ENCODE results near the gene DIP2B.
"Not testable (repeated sequence)": the region's sequence is repeated elsewhere in the genome, so short reads cannot be mapped to it uniquely, and the experiment has no call there.

Gene DIP2B

DNA sequence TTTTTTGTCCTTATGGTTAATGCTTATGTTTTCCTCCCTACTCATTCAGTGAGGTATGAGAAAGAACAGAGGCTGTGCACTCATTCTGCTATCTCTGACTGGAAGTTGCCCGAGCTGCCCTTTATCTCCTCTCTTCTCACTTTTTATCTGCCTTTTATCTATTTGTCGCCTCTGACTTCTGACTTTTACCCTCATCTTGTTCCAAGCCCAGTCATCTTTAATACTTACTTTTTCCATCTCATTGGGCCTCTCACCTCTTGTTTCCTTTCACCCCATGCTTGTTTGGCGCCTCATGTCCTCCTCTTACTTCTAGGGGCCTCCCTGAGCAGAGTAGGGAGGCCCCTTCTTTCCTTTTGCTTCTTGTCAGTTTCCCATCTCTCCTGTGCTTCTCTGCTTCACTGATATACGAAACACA is 50.7 kb downstream of the DIP2B start:
- DNase-seq = no peak

GRCh38 chr12:50556273-50556672 is 51.5 kb downstream of the DIP2B start:
- no peak for DNase-seq

- DNase-seq = not testable (repeated sequence)
Observed at GRCh38 chr12:50556796-50557195, 52.0 kb downstream of the DIP2B start.

DNA sequence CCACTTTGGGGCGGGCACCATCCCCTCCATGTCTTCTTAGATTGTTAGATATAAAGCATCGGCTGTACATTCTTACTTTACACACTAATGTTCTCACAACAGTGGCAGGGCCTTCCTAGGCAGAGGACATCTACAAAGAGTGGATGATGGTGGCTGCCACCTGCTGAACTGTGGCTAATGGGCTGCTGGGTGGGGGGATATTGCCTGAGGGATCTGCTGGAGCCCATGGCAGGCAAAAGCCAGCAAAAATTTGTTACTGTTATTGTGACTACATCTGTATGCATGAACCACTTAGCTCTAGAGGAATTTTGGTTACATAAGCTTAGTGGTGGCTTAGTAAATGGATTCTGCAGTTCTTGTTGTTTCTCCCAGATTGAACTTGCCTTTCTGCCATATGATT is 52.6 kb downstream of the DIP2B start:
- no peak for DNase-seq

DNA sequence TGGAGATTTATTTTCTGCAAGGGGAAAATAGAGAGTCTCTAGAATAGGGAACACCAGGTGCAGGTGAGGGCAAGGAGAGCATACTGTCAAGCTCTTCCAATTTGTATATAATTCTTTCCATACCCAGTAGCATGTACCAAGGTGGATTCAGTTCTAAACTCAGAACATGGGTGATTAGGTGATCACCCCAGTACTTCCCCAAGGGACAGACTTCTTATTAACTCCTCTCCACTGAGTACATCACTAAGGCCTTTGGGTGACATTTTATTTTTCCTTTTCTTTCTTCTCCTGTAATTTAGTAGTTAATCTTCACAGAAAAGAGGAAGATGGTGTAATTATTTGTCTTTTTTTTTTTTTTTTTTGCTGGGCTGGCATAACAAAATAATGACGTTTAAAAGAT is 54.2 kb downstream of the DIP2B start:
- DNase-seq = no peak

DNA sequence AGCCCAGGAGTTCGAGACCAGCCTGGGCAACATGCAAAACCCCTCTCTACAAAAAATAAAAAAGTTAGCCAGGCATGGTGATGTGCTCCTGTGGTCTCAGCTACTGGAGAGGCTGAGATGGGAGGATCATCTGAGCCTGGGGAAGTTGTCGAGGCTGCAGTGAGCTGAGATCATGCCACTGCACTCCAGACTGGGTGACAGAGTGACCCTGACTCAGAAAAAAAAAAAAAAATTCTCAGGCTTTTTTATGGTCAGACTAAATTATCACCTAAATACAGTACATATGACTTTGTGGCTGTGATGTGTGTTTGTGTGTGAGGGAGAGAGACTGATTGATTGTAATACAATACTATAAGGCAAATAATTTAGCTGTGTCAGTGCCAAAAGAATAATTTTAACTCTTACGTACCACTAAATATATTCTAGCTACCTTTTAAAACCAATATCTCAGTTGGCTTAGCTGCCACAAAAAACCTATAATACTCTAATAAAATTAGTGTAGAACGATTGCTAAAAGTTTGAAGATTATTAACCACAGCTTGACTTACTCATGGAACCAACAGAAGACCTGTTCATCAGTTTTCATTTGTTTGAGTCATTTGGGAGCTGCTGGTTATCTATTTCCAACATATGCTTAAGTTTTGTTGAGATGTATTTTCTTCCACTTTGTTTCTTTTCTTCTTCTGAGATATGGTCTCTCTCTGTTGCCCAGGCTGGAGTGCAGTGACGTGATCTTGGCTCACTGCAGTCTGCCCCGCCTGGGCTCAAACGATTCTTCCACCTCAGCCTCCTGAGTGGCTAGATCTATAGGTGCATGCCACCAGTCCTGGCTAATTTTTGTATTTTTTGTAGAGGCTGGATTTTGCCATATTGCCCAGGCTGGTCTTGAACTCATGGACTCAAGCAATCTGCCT is 58.0 kb downstream of the DIP2B start:
- DNase-seq = no peak

DNA sequence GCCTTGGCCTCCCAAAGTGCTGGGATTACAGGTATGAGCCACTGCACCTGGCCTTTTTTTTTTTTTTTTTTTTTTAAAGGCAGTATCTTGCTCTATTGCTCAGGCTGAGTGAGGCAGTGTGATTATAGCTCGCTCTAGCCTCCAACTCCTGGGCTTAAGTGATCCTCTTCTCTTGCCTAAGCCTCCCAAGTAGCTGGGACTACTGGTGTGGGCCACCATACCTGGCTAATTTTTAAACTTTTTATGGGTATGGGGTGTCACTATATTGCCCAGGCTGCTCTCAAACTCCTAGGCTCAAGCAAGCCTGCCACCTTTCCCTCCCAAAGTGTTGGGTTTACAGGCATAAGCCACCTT is 58.6 kb downstream of the DIP2B start:
- DNase-seq = no peak

GRCh38 chr12:50564237-50564947 is 59.6 kb downstream of the DIP2B start:
- no peak for DNase-seq

DNA sequence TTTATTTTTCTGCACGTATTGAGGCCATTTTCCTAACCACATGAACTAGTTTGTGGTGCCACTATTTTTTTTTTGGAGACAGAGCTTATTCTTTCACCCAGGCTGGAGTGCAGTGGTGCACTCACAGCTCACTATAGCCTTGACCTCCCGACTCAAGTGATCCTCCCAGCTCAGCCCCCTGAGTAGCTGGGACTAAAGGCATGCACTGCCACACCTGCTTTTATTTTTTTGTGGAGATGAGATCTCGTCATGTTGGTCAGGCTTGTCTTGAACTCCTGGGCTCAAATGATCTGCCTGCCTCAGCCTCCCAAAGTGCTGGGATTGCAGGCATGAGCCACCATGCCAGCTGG is 60.1 kb downstream of the DIP2B start:
- no peak for DNase-seq

DNA sequence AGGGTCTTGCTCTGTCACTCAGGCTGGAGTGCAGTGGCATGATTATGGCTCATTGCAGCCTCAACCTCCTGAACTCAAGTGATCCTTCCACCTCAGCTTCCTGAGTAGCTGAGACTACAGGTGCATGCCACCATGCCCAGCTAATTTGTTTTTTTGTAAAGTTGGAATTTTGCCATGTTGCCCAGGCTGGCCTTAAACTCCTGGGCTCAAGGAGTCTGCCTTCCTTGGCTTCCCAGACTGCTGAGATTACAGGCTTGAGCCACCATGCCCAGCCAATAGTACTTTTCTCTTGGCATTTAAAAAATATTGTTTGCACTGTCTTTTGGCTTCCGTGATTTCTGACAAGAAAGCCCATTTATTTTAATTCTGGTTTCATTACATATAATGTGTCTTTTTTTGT is 61.3 kb downstream of the DIP2B start:
- no peak for DNase-seq

- DNase-seq = no peak
Observed at GRCh38 chr12:50567926-50568325, 63.1 kb downstream of the DIP2B start.

GRCh38 chr12:50568338-50569091 is 63.7 kb downstream of the DIP2B start:
- no peak for DNase-seq

GRCh38 chr12:50569321-50569720 is 64.5 kb downstream of the DIP2B start:
- DNase-seq = no peak

GRCh38 chr12:50569876-50570275 is 65.1 kb downstream of the DIP2B start:
- no peak for DNase-seq

DNA sequence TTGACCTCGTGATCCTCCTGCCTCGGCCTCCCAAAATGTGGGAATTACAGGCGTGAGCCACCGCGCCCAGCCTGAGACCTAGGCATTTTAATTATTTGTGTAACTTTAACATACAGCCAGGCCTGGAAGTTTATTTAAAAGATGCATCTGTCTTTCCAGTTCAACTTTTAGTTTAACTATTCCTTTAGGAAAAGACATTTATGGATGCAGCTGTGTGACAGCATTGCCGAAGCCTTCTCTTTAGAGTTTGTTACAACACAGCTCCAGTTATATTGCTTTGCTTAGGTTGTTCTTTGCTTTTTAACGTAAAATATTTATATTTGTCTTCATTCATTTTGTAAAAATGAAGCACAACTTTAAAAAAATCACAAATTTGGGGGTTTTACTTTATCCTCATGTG is 67.0 kb downstream of the DIP2B start:
- DNase-seq = no peak

DNA sequence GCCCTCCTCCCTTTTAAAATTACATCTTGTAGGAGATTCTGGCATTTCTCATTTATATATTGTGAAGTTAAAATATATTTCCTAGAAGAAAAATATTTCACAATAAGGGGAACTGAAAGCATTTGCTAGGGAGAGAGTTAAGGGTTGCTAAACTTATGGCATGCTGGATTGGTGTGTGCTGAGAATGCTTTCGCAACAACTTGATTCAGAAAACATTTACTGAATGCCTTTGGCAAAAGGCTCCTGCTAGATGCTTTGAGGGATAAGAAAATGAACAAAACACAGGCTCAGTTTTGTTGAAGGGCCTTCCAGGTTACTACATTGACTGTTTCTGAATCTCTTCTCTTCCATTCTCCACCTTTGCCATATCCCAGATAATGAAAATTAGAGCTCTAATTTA is 67.5 kb downstream of the DIP2B start:
- DNase-seq = no peak

- no peak for DNase-seq
Observed at GRCh38 chr12:50572760-50573159, 68.0 kb downstream of the DIP2B start.

DNA sequence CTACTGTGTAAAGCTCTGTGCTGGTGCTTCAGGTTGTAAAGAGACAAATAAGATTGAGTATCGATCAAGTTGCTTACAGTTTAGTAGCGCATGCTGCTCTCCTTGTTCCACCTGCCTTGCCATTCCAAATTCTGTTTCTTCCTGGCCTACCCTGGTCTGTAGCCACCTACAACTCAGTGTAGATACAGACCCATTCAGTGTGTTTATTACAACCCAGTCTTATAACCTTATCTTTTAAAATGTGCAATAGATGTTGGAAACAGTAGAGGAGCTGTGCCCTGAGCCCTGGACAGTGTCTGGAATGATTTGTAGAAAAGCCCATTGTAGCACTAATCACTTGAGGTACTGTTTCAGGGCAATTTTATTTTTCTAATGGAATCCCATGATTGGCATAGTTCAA is 68.5 kb downstream of the DIP2B start:
- no peak for DNase-seq

DNA sequence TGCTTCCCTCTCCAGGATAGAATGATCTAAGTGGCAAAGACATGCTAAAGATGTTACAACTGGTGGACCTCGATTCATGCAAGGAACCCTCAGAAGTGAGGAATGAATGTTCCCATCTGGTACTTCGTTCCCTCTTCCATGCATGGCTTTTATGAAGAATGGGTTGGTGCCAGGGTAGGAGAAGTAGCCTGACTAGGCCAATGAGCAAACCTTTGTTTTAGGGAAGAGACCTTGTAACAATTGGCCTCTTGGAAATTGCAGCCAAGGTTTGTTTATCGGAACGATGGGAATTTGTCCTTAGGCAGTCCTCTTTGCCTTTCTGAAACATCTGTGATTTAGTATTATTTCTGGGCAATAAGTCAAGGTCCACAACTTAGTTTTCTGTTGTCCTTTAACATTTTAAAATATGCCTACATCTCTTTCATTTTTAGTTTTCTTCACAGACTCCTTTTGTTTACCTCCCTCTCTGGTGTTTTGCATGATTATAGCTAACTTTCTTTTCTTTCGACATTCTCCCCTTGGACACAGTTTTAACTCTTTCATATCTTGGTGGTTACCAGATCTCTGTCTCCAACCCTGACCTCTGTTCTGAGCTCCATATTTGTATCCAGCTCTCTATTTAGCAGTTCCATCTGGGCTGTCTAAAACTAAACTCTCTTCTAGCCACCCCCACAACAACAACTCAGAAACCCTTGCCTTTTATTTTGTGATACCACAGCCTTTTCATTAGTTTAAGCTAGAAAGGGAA is 70.0 kb downstream of the DIP2B start:
- no peak for DNase-seq

GRCh38 chr12:50579757-50580267 is 75.0 kb downstream of the DIP2B start:
- no peak for DNase-seq

GRCh38 chr12:50580436-50580835 is 75.7 kb downstream of the DIP2B start:
- DNase-seq = no peak

Data from activated T-cell treated with anti-CD3 and anti-CD28 coated beads, Interleukin-2, amount 50 U/mL, for 1 hour (primary cell).